GM18498 (cell line): ENCODE results near the gene TUNAR.

Experiments
- ATAC-seq: cut with Tn5 transposase; IDR thresholded peaks from one replicate; pipeline ENCODE4 v1.9.1; 2021; ENCODE audit warnings: mild to moderate bottlenecking, moderate library complexity; ENCODE audit not compliant: unreplicated experiment

TUNAR gene

DNA sequence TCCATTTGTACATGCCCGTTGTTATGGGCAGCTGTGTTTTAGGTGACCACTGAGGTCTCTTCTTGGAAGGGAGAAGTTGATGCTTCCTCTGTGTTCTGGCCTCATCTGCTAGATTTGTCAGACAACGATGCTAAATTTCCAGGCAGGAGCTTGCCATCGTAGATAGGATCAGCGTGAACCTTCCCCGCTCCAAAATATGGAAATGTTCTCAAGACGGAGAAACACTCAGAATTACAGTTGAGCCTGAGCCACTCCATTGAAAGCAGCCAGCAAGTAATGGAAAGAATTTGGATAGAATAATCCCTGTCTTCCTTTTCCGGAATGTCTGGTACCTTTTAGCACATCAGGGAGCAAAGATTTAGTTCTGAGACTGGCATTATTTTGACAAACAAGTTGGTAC, 34.8 kb downstream of the TUNAR start:
- ATAC-seq: no peak

DNA sequence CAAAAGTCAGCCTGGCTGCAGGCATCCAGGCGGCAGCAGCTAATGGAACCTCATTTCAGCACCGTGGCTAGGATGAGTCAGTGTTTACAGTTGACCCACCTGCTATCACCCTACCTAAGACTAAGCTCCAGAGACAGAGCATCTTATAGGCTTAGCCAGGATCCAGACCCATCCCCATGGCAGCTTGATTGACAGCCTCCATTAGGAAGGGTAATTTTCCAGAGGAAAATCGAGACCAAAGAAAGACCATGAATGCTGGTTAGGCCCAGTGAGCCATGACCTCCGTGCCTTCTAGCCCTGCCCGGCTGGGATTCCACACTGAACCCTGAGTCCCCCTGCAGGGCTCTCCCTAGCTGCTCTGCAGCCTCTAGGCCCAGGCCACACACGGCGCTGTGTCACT, 38.7 kb downstream of the TUNAR start:
- no peak for ATAC-seq

DNA sequence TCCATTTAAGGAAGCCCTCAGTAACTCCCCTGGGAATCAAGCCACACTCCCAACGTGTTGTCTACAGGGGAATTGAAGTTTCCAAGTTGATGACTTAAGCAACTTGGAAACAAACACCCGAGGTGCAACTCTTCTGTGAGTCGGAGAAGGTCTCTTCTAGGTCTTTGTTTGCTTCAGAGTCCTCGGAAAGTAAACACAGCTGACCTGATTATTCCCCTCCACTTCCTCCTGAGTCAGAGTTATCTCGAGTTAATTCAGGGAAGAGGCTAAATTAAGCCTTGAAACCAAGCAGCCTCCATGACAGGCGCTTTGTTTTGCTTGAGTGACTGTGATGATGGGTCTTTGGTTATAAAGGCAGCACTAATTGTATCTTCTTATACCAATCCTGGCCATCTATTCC, 41.8 kb downstream of the TUNAR start:
- ATAC-seq: no peak

DNA sequence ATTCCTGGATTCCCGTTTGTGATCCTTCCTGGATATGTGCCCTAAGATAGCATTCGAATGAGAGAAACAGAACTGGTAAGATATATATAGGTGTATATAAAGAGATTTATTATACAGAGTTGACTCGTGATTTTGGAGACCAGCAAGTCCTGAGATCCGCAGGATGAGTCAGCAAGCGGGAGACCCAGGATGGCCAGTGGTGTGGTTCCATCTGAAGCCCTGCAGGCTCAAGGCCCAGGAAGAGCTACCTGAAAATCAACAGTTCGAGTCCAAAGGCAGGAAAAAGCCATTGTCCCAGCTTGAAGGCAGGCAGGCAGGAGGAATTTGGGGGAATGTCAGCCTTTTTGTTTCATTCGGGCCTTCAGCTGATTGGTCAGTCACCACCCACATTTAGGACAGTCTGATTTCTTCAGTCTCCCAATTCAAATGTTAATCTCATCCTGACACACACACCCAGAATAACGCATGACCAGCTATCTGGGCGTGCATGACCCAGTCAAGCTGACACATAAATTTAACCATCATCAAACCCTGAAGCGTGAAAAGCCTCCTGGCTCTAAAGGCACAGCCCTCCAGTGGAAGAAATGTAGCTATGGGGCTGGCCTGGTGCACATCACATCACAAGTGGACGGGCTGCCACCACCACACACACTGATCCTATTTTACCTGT, 44.3 kb downstream of the TUNAR start:
- no peak for ATAC-seq

DNA sequence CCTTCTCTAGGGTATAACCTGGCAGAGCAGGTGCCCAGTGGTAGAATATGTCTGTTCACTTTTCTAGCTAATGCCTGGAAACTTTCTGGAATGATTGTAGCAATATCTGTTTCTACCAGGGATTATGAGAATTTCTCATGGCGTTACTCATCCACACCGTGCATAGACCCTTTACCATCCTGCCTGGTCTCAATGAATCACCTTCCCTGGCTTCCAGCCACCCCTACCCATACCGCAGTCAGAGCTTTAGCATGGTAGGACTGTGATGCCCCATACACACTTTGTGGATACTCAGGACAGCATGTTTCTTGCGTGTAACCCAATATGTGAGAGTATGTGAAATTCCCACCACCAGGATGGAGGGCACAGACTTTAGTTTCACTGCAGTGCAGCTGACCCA, 45.4 kb downstream of the TUNAR start:
- ATAC-seq: no peak

DNA sequence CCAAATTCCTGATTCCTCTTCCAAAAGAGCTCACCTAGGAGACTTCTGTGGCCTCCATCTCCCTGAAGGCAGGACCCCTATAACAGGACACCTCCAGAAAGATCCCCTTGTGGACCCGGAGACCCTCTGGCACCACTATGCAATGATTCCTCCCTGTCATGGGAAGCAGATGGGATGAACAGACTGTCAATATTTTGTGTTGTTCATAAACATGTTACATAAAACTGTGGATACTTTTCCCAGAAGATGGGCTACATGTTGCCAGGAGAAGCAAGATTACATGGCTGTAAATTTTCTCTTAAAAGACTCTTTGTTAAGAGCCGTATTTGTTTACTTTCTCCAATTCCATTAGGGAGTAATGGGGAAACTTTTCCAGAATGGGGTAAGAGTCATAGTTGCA, 52.1 kb downstream of the TUNAR start:
- no peak for ATAC-seq

DNA sequence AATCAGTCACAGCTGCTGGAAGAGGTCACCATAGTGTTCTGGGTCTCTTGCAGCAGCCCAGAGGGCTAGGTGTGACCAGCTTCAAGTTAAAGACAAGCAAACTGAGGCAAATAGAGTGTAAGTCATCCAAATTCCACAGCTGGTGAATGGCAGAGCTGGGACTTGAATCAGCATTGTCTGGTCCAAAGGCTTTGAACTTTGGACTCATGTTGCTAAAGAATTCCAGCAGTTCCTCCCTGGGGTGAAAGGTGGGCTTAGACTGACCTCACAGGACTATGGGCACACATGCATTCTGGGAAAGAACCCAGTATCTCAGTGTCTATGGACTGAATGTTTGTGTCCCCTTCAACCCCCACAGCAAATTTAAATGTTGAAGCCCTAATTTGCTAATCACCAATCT, 54.8 kb downstream of the TUNAR start:
- ATAC-seq: no peak

DNA sequence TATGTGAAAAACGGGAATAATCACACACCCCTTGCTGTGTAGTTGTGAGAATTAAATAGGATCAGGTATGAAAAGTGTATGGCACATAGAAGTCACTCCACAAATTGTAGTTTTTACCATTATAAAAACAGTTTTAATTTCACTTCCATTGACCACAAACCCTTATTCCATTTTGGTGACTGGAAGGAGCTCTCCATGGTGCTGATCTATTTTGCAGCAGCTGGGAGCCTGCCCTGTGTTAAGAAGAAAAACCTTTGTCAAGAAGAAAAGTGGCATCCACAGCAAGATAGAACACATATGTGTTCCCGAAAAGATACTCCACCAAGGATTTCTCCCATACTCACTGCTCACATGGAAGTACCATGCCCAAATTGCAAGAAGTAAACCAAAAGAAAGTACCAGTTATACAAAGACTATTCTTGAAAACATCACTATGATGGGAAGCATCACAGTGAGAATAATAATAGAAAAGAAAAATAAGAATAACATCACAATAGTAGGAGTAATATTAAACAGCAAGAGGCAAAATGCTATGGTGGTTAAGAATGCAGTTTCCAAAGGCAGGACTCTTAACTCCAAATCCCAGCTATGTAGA, 58.7 kb downstream of the TUNAR start:
- no peak for ATAC-seq

DNA sequence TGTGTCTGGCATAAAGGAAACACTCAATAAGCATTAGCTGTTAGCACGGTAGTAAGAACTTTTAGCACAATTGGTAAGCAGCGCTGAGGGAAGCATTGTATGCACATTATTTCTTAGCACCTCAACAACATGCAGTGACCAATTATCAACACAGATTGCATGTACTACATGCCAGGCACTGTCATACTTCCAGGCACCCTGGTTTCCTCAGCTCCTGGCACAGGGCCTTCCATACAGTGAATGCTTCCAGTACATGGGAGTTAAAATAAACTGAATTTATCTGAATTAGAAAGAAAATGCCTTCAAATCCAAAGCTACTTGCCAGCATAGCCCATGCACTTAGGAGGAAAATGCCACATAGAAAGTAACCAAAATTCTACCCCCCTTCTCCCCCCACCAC, 59.4 kb downstream of the TUNAR start:
- ATAC-seq: no peak

DNA sequence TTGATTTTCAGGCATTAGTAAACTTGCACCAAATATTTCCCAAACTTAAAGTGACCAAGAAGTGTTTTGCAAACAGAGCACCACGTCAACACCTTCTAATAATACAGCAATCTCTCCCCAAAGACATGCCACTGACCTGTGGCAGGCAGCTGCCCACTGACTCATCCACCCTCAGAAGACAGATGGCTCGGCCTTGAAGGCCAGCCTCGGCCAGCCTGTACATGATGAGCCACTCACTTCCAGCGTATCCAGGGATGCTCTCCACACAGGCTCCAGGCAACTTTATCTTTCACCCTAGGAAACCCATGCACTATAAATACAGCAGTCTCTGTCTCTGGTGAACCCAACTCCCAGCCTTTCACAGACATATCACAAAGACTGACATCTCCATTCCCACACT, 62.7 kb downstream of the TUNAR start:
- ATAC-seq: no peak

DNA sequence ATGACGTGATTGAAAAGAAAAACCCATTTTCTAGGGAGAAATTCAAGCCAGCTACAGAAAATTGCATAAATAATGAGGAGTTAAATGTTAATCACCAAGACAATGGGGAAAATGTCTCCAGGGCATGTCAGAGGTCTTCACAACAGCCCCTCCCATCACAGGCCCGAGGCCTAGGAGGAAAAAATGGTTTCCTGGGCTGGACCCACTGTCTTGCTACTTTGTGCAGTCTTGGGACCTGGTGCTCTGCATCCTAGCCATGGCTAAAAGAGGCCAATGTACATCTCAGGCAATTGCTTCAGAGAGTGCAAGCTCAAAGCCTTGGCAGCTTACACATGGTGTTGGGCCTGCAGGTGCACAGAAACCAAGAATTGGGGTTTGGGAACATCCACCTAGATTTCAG, 65.3 kb downstream of the TUNAR start:
- ATAC-seq: no peak

DNA sequence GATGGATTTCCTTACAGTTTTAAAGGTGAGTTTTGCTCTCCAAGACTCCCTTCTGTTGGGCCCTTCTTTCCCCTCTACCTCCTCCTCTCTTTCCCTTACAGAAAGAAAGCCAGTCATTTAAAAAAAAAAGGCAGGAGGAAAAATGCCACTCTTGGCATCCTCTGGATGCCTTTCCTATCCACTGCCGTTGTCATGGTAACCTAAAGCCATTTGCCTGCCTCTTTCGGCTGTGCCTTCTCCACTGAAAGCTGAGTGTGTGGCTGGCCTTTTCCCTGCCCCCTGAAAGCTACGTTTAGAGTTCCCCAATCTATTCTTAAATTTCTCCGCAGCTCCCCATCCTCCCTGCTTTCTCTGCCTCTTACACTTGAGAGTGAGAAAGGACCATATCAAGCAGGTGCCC, 67.1 kb downstream of the TUNAR start:
- ATAC-seq: no peak

DNA sequence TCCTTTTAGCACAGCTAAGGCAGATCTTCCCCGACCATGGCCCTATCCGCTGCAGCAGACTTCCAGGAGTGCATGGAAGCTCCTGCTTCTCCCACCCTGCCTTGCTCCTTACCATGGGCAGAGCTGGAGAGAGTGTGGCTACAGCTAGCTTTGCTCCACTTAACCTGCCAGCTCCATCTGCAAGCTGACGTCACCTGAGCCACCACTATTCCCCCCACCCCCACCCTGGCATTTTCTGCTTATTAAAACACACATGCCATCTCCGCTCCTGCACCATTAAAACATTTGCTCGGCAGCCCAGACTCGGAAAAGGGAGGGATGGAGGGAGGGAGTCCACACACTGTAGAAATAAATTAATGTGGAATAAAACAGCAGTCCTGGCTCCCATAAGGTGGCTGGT, 67.8 kb downstream of the TUNAR start:
- no peak for ATAC-seq

DNA sequence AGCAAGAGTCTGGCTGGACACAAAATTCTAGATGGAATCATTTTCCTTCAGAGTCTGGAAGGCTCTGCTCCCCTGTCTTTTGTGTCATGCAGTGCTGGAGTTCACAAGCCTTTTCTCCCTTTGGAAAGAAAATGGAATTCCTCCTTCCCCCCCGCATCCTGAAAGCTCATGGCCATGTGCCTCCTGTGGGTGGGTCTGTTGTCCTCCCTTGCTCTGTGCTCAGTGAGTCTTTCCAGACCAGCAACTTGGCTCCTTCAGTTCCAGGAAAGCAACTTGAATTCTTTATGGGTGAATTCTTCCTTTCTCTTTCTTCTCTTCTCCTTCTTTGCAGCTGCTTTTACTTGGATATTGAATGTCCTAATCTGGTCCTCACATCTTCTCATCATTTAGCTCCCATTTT, 70.2 kb downstream of the TUNAR start:
- ATAC-seq: no peak

DNA sequence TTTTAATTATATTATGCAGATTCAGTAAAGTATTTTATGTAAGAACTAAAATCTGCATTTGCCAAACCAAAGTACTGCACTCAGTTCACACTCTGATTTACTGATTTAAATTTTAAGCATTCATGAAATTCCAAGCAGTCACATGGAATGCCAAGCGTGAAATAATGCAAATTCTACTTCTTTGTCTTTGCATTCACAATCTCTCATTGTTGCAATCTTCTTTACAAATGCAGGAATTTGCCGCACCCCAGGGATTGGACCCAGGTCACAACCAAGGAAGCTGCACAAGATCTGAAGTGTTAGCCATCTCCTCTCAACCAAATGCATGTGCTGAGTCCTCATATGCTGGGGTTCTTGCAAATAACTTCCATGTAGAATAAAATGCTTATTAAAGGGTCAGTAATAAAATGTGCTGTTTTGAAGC, 71.9 kb downstream of the TUNAR start:
- no peak for ATAC-seq

DNA sequence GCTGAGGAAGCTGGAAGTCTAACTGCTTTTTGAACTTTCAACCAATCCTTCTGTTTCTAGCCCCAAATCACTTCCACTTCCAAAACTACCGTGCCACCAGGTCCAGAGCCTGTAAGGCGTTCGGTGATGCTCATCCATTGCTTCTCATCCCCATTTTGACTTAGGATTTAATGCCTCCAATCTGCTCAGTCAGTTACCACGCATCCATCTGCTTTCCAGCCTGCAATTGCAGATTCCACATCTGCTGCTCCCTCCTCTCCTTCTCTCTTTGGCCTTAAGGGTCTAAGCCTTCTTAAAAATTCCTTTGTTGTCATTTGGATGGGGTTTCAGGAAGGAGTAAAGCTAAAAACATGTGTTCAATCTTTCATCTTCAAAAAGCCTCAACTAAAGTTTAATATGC, 74.7 kb downstream of the TUNAR start:
- no peak for ATAC-seq

DNA sequence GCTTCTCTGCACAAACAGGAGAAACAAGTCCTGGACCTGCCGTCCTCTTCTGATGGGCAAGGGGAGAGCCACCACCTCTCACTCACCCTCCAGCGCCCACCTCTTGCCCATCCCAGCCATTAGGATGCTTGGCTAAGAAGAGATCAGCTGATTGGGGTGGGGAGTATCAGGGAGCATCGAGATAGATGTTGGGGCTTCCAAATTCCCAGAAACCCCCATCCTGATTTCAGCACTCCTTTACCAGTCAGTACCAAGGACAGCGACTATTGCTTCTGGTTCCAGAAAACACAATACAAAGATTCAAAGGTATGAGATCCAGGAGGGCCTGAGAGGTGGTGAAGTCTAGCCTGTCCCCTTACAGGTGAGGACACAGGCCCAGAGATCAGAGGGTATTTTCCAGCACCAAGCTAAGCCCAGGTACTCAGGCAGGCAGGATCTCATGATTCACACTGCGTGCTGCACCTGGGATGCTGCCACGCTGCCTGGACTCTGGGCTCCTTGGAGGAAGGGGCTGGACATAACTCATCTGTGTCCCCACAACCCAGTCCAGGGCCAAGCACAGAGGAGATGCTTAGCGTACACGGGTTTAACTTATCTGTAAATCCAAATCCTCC, 76.6 kb downstream of the TUNAR start:
- no peak for ATAC-seq

DNA sequence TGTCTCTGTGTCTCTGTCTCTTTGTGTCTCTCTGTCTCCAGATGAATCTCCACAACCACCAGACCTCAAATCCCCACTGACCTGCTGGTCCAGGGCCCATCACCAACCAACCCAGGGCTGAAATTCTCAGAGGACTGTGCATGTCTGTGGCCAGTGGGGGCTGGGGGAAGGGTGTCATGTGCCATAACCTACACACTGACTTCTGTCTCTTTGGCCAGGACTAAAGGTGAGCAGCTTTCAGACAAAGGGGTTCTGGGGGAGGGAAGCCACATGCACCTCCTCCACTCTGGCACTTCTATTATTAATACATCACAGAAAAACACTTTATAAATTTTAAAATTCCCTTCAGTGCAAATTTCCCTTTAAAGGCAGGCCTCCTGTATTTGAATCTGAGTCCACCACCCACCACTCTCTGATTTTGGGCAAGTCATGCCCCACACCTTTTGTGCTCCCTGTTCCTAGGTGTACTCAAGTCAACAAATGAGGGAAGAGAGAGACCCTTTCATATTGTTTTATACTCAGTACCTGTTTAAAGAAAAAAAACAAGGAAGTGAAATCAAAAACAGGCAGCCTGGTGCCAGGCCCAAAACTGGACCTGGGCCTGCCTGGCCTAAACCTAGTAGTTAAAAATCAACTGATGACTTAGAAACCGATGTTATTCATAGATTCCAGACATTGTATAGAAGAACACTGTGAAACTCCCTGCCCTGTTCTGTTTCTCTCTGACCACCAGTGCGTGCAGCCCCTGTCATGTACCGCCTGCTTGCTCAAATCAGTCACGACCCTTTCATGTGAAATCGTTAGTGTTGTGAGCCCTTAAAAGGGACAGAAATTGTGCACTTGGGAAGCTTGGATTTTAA, 80.2 kb downstream of the TUNAR start:
- ATAC-seq: no peak

DNA sequence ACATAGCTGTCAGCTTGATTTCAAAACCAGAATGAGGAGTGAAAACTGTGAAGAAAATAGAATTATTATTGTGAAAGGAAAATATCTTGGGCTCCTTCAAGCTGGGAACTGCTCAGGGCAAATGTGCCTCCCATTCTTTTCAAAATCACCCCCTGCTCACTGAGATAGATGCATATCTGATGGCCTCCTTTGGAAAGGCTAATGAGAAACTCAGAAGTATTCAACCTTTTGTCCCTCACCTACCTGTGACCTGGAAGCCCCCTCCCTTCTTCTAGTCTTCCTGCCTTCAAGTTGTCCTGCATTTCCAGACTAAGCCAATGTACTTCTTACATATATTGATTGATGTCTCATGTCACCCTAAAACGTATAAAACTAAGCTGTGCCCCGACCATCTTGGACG, 81.5 kb downstream of the TUNAR start:
- no peak for ATAC-seq

DNA sequence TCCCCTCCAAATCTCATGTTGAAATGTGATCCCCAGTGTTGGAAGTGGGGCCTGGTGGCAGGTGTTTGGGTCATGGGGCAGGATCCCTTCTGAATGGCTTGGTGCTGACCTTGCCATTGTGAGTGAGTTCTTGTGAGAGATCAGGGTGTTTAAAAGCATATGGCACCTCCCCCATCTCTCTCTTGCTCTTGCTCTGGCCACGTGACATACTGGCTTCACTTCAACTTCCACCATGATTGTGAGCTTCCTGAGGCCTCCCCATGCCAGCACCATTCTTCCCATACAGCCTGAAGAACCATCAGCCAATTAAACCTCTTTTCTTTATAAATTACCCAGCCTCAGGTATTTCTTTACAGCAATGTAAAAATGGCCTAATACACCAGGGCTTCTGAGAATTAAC, 82.7 kb downstream of the TUNAR start:
- ATAC-seq: no peak

DNA sequence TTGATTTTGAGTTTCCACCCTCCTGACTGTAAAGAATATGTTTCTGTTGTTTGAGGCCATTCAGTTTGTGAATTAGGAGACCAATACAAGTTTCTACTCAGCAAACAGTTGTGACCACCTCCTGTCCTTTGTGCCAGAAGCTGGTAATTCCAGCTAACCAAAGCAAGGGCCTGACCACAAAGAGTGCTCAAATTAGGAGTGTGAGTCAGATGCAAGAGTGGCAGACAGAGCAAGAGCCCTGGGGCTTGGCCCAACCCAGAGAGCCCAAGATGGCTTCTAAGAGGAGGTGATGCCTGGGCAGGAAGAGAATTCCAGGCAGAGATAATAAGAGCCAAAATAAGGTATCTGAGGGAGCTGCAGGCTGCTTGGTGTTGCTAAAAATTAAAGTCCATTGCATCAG, 84.8 kb downstream of the TUNAR start:
- no peak for ATAC-seq

DNA sequence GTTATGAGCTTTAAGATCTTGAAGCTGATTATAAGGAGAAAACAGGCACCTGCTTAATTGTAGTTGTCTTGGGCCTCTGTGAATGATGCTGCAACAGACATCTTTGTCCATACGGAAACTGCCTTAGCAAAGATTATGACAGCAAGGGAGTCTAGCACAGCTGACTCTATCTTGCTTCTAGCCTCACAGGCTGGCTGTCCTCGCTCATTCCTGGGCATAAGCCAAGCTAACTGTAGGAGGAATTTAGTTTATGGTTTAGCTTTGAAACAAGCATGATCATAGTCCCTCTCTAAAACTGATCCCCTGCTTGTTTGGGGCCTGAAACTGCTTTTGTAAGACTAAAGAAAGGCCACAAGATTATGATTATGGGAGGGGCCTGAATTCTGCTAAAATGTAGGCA, 88.3 kb downstream of the TUNAR start:
- no peak for ATAC-seq
